Glomerular visceral epithelial cell (primary cell): ENCODE data around the gene RIMS1.
"Not testable (repeated sequence)": the region's sequence is repeated elsewhere in the genome, so short reads cannot be mapped to it uniquely, and the experiment has no call there.

Source experiments
- DNase-seq: peaks from one replicate; pipeline ENCODE4 v3.0.0-alpha.2; 2016; ENCODE audit errors: extremely low spot score

RIMS1 gene

GRCh38 chr6:72335203-72335602 lies 448.9 kb downstream of the RIMS1 start:
- not testable (repeated sequence) for DNase-seq

GRCh38 chr6:72348926-72349325 lies 462.6 kb downstream of the RIMS1 start:
- DNase-seq: peak; percentile 7

- DNase-seq: no peak
Observed at GRCh38 chr6:72350296-72350881, 464.0 kb downstream of the RIMS1 start.

GRCh38 chr6:72363844-72364740 lies 477.7 kb downstream of the RIMS1 start:
- peak; percentile 91 for DNase-seq

- DNase-seq: no peak
Observed at GRCh38 chr6:72365773-72366172, 479.4 kb downstream of the RIMS1 start.

GRCh38 chr6:72367439-72367838 lies 481.1 kb downstream of the RIMS1 start:
- DNase-seq: no peak

GRCh38 chr6:72371473-72371872 lies 485.1 kb downstream of the RIMS1 start:
- no peak for DNase-seq

- no peak for DNase-seq
Observed at GRCh38 chr6:72374172-72374571, 487.8 kb downstream of the RIMS1 start.

GRCh38 chr6:72374857-72375256 lies 488.5 kb downstream of the RIMS1 start:
- no peak for DNase-seq

GRCh38 chr6:72376736-72377135 lies 490.4 kb downstream of the RIMS1 start:
- no peak for DNase-seq

- no peak for DNase-seq
Observed at GRCh38 chr6:72381076-72381475, 494.7 kb downstream of the RIMS1 start.

- no peak for DNase-seq
Observed at GRCh38 chr6:72382602-72383529, 496.5 kb downstream of the RIMS1 start.

GRCh38 chr6:72386324-72386723 lies 500.0 kb downstream of the RIMS1 start:
- DNase-seq: no peak

- no peak for DNase-seq
Observed at GRCh38 chr6:72389698-72390097, 503.3 kb downstream of the RIMS1 start.

GRCh38 chr6:72390548-72390947 lies 504.2 kb downstream of the RIMS1 start:
- DNase-seq: no peak

GRCh38 chr6:72401865-72402264 lies 515.5 kb downstream of the RIMS1 start:
- no peak for DNase-seq

GRCh38 chr6:72403413-72403812 lies 517.1 kb downstream of the RIMS1 start:
- DNase-seq: no peak

GRCh38 chr6:72406517-72406916 lies 520.2 kb downstream of the RIMS1 start:
- DNase-seq: no peak

GRCh38 chr6:72410769-72411168 lies 524.4 kb downstream of the RIMS1 start:
- DNase-seq: no peak

- DNase-seq: peak; percentile 79
Observed at GRCh38 chr6:72411872-72412708, 525.7 kb downstream of the RIMS1 start.

- DNase-seq: no peak
Observed at GRCh38 chr6:72412709-72413044, 526.3 kb downstream of the RIMS1 start.
